ENCODE data around the gene HS1BP3. TPM values are rescaled to one million over a fixed set of nuclear protein-coding genes. Genes with fewer than 3 reads are reported as not detected.

Gene HS1BP3
- total and polyA plus RNA-seq, 9 of the 15 experiments (the other 6 are each of a cell fraction or from before 2014, with no cell fraction given): 0.41 to 8.3 (median 5.9) TPM

- TF ChIP-seq RBM25 (IDR thresholded peaks at IDR 0.05; ENCODE audit: low read depth, low read length, severe bottlenecking) (no peak), ZNF584 (CRISPR knock-in tag; IDR thresholded peaks at IDR 0.05; ENCODE audit: low read depth) (peak; percentile 98), CEBPB (tag; IDR thresholded peaks at IDR 0.05) (no peak), ZNF395 (CRISPR knock-in tag; IDR thresholded peaks at IDR 0.05) (peak; percentile 97), ZBTB43 (CRISPR knock-in tag; IDR thresholded peaks at IDR 0.05) (no peak), YBX1 (IDR thresholded peaks at IDR 0.05) (no peak), RBM17 (IDR thresholded peaks at IDR 0.05; ENCODE audit: borderline replicate concordance, low read depth, low read length) (no peak), CHD2 (IDR thresholded peaks at IDR 0.05; ENCODE audit: low read depth, low read length) (no peak), TFAP4 (CRISPR knock-in tag; IDR thresholded peaks at IDR 0.05; ENCODE audit: borderline replicate concordance) (peak; percentile 86), NFIC (IDR thresholded peaks at IDR 0.05) (peak; percentile 73), BCLAF1 (IDR thresholded peaks at IDR 0.05; ENCODE audit: borderline replicate concordance in 1 of 2, control insufficient read depth in 1 of 2, low read depth in 2 of 2, low read length in 1 of 2) (no peak), SLC30A9 (CRISPR knock-in tag; IDR thresholded peaks at IDR 0.05) (no peak), TAL1 (IDR thresholded peaks at IDR 0.05) (peak; percentile 85), FOXJ3 (CRISPR knock-in tag; IDR thresholded peaks at IDR 0.05) (no peak), LEF1 (IDR thresholded peaks at IDR 0.05) (peak; percentile 80)
These were observed 71.7 kb downstream of the HS1BP3 start (continued) for GRCh38 chr2:20578895-20579825.
